Fibroblast of skin of back (primary cell): ENCODE data around the gene KCNT2.

Experiments
- DNase-seq: peaks from one replicate; pipeline ENCODE4 v3.0.0-alpha.2; 2013

KCNT2 gene

DNA sequence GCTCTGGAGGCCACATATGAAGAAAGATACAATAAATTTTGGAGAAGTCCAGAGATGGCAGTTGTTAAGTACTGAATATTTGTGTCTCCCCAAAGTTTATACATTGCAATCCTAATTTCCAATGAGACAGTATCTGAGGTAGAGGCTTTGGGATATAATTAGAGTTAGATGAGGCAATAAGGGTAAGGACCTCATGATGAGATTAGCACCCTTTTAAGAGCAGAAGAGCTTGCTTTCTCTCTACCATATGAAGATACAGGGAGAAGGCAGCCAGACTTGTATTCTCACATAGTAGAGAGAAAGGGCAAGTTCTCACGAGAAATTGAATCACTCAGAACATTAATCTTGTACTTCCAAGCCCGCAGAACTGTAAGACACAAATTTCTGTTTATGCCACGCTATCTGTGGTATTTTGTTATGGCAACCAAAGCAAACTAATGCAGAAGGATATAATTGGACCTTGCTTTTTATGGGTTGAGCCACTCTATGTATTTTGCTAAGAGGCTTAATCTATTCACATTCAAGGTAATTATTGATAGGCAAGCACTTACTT lies 430.1 kb downstream of the KCNT2 start:
- no peak for DNase-seq
